ENCODE results near the gene BTBD9.

DNA sequence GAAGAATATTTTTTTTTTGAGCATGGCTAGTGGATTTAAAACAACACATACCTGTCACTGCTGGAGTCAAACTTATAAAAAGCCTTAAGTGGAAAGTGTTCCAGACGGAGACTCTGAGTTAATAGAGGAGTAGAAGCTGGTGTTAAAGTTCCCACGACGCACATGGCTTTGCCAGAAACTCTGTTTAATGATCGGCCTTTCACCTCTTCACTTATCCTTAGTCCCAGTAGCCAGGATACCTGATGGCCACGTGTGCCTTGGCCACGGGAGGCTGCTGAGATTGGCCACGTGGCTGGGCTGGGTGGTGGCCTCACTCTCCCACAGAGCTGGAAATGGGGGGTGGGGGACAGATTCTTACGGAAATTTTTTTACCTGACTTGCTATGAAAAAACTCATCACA is 487.1 kb downstream of the BTBD9 start:
- TF ChIP-seq CTCF (IDR thresholded peaks at IDR 0.05) (no peak), EZH2 (IDR thresholded peaks at IDR 0.05; ENCODE audit: borderline replicate concordance, insufficient read depth, low read depth, low read length, poor library complexity, severe bottlenecking) (no peak)

Data from B cell (primary cell).